DOHH2 (cell line): ENCODE results near the gene SHISA5.

Experiments
- H3F3A ChIP-seq: fragments of 200-600 bp; sonication (generic), shearing (Covaris generic); 2 replicates; pipeline ENCODE4 v1.6.0; 2016; ENCODE audit warnings: antibody characterized with exemption, mild to moderate bottlenecking; ENCODE audit not compliant: control insufficient read depth, insufficient read depth
- H3K27ac ChIP-seq: fragments of 200-600 bp; sonication (generic); 2 replicates; pipeline ENCODE4 v1.5.1; 2014; ENCODE audit warnings: low read depth, mild to moderate bottlenecking, low read length, moderate library complexity
- H3K27me3 ChIP-seq: fragments of 200-600 bp; sonication (generic); 2 replicates; pipeline ENCODE4 v1.6.1; 2014; ENCODE audit warnings: mild to moderate bottlenecking, low read length, mixed read lengths; ENCODE audit not compliant: control insufficient read depth
- H3K36me3 ChIP-seq: fragments of 200-600 bp; sonication (generic); 2 replicates; pipeline ENCODE4 v1.6.1; 2014; ENCODE audit warnings: mild to moderate bottlenecking, low read length, moderate library complexity, mixed read lengths; ENCODE audit not compliant: control insufficient read depth
- H3K4me1 ChIP-seq: fragments of 200-600 bp; sonication (generic); 2 replicates; pipeline ENCODE4 v1.6.1; 2014; ENCODE audit warnings: mild to moderate bottlenecking, low read length, mixed read lengths; ENCODE audit not compliant: control insufficient read depth
- H3K4me2 ChIP-seq: fragments of 200-600 bp; sonication (generic); 2 replicates; pipeline ENCODE4 v1.6.0; 2014; ENCODE audit warnings: mild to moderate bottlenecking, low read length, moderate library complexity
- H3K4me3 ChIP-seq: fragments of 200-600 bp; sonication (generic); 2 replicates; pipeline ENCODE4 v1.5.1; 2014; ENCODE audit warnings: mild to moderate bottlenecking, low read length, mixed read lengths
- H3K79me2 ChIP-seq: fragments of 200-600 bp; sonication (generic); 2 replicates; pipeline ENCODE4 v1.6.1; 2014; ENCODE audit warnings: mild to moderate bottlenecking, low read length, mixed read lengths; ENCODE audit not compliant: control insufficient read depth
- H3K9me2 ChIP-seq: fragments of 200-600 bp; sonication (generic); replicated peaks from 2 replicates; pipeline ENCODE4 v1.6.1; 2014; ENCODE audit warnings: mild to moderate bottlenecking, low read length, mixed read lengths; ENCODE audit not compliant: control insufficient read depth
- H3K9me3 ChIP-seq: fragments of 200-600 bp; sonication (generic); 2 replicates; pipeline ENCODE4 v1.6.1; 2014; ENCODE audit warnings: antibody characterized with exemption, low read length, mixed read lengths; ENCODE audit not compliant: control insufficient read depth, insufficient read depth
- H4K20me1 ChIP-seq: fragments of 200-600 bp; sonication (generic); 2 replicates; pipeline ENCODE4 v1.6.0; 2014; ENCODE audit warnings: low read depth, mild to moderate bottlenecking, antibody characterized with exemption, low read length, moderate library complexity; ENCODE audit not compliant: control insufficient read depth, insufficient read depth
- CTCF ChIP-seq: fragments of 200-600 bp; sonication (generic); IDR thresholded peaks from one replicate; pipeline ENCODE4 v1.5.1; 2014; ENCODE audit warnings: antibody characterized with exemption, mild to moderate bottlenecking, low read depth, low read length; ENCODE audit not compliant: poor library complexity, severe bottlenecking
- EZH2phosphoT487 ChIP-seq: fragments of 200-600 bp; sonication (generic); IDR thresholded peaks from 2 replicates; pipeline ENCODE4 v1.6.1; 2017; ENCODE audit warnings: borderline replicate concordance, mild to moderate bottlenecking, antibody characterized with exemption, low read length, moderate library complexity, mixed read lengths

SHISA5 gene

GRCh38 chr3:48427630-48427962 is 76.4 kb downstream of the SHISA5 start:
- no peaks in the 10 kb centered on the region for H3F3A ChIP-seq
- H3K9me3 ChIP-seq = no peaks in the 10 kb centered on the region
- no peak overlapping the region for H3K27ac ChIP-seq
- H3K4me2 ChIP-seq = no peak overlapping the region
- H3K36me3 ChIP-seq = peaks cover 15% of the 10 kb centered on the region
- H3K4me3 ChIP-seq = no peak overlapping the region
- TF ChIP-seq EZH2phosphoT487 = no peak
- TF ChIP-seq CTCF = no peak
- H4K20me1 ChIP-seq = no peaks in the 10 kb centered on the region
- H3K9me2 ChIP-seq = no peaks in the 10 kb centered on the region
- peaks cover 9% of the 10 kb centered on the region for H3K4me1 ChIP-seq
- H3K27me3 ChIP-seq = peaks cover 16% of the 10 kb centered on the region
- no peaks in the 10 kb centered on the region for H3K79me2 ChIP-seq

- Histone ChIP-seq H3K9me2 (no peaks in the 10 kb centered on the region), H3K4me1 (peaks cover 9% of the 10 kb centered on the region), H3K9me3 (no peaks in the 10 kb centered on the region), H4K20me1 (no peaks in the 10 kb centered on the region), H3K36me3 (peaks cover 10% of the 10 kb centered on the region), H3F3A (no peaks in the 10 kb centered on the region), H3K27ac (no peak overlapping the region), H3K4me2 (no peak overlapping the region), H3K79me2 (no peaks in the 10 kb centered on the region), H3K4me3 (no peak overlapping the region), H3K27me3 (peaks cover 16% of the 10 kb centered on the region)
- no peak for TF ChIP-seq CTCF
- TF ChIP-seq EZH2phosphoT487 = no peak
Measured at GRCh38 chr3:48426944-48427629, 76.9 kb downstream of the SHISA5 start.

GRCh38 chr3:48426401-48426909 is 77.5 kb downstream of the SHISA5 start:
- Histone ChIP-seq H3K9me3 (no peaks in the 10 kb centered on the region), H3K27me3 (peaks cover 16% of the 10 kb centered on the region), H3K4me2 (no peak overlapping the region), H3K27ac (no peak overlapping the region), H3K4me1 (peaks cover 9% of the 10 kb centered on the region), H3K79me2 (no peaks in the 10 kb centered on the region), H3K4me3 (no peak overlapping the region), H3K9me2 (no peaks in the 10 kb centered on the region), H3F3A (no peaks in the 10 kb centered on the region), H3K36me3 (peaks cover 4% of the 10 kb centered on the region; the same call in 1 of the 2 replicates), H4K20me1 (no peaks in the 10 kb centered on the region)
- no peak for TF ChIP-seq CTCF
- no peak for TF ChIP-seq EZH2phosphoT487
